ENCODE results near the gene S1PR4.
A peak's percentile ranks its signal among the peaks of the same experiment; 100 is the strongest.

The S1PR4 gene

DNA sequence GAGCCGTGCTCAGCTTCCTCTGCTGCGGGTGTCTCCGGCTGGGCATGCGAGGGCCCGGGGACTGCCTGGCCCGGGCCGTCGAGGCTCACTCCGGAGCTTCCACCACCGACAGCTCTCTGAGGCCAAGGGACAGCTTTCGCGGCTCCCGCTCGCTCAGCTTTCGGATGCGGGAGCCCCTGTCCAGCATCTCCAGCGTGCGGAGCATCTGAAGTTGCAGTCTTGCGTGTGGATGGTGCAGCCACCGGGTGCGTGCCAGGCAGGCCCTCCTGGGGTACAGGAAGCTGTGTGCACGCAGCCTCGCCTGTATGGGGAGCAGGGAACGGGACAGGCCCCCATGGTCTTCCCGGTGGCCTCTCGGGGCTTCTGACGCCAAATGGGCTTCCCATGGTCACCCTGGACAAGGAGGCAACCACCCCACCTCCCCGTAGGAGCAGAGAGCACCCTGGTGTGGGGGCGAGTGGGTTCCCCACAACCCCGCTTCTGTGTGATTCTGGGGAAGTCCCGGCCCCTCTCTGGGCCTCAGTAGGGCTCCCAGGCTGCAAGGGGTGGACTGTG lies 1.2 kb downstream of the S1PR4 start:
- TF ChIP-seq, protein P1, sequence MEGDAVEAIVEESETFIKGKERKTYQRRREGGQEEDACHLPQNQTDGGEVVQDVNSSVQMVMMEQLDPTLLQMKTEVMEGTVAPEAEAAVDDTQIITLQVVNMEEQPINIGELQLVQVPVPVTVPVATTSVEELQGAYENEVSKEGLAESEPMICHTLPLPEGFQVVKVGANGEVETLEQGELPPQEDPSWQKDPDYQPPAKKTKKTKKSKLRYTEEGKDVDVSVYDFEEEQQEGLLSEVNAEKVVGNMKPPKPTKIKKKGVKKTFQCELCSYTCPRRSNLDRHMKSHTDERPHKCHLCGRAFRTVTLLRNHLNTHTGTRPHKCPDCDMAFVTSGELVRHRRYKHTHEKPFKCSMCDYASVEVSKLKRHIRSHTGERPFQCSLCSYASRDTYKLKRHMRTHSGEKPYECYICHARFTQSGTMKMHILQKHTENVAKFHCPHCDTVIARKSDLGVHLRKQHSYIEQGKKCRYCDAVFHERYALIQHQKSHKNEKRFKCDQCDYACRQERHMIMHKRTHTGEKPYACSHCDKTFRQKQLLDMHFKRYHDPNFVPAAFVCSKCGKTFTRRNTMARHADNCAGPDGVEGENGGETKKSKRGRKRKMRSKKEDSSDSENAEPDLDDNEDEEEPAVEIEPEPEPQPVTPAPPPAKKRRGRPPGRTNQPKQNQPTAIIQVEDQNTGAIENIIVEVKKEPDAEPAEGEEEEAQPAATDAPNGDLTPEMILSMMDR (IDR thresholded peaks at IDR 0.05; ENCODE audit: low read depth, low read length, missing control alignments), result no peak
- in situ Hi-C loops (cut with HindIII; ENCODE audit: low sequenced_read_pairs), result no loop called here
- no peak for DNase-seq (ENCODE audit: low read depth)
- no peak overlapping the region for H3K4me3 ChIP-seq (ENCODE audit: low read depth, low read length)

GRCh38 chr19:3183721-3184641 lies 5.4 kb downstream of the S1PR4 start:
- no peak overlapping the region for H3K4me3 ChIP-seq (ENCODE audit: low read depth, low read length)
- TF ChIP-seq, protein P1 (IDR thresholded peaks at IDR 0.05; ENCODE audit: low read depth, low read length, missing control alignments), result no peak
- in situ Hi-C loops (cut with HindIII; ENCODE audit: low sequenced_read_pairs), result no loop called here
- DNase-seq (ENCODE audit: low read depth), result no peak

GRCh38 chr19:3184847-3185460 lies 6.4 kb downstream of the S1PR4 start:
- TF ChIP-seq, protein P1 (IDR thresholded peaks at IDR 0.05; ENCODE audit: low read depth, low read length, missing control alignments), result no peak
- DNase-seq (ENCODE audit: low read depth), result peak; percentile 46
- in situ Hi-C loops (cut with HindIII; ENCODE audit: low sequenced_read_pairs), result no loop called here
- peak overlapping the region; percentile 84 for H3K4me3 ChIP-seq (ENCODE audit: low read depth, low read length)

- TF ChIP-seq, protein P1 (IDR thresholded peaks at IDR 0.05; ENCODE audit: low read depth, low read length, missing control alignments), result no peak
- H3K4me3 ChIP-seq (ENCODE audit: low read depth, low read length), result peak within 1 kb of the TSS; percentile 84
- peak; percentile 86 for DNase-seq (ENCODE audit: low read depth)
- in situ Hi-C loops (cut with HindIII; ENCODE audit: low sequenced_read_pairs), result no loop called here
Measured at GRCh38 chr19:3185461-3186159, 7.0 kb downstream of the S1PR4 start, which contains the start of gene NCLN. NCLN (plus strand) TSS chr19:3185930; CDS start chr19:3186031, 101 bp downstream.

- TF ChIP-seq, protein P1 (IDR thresholded peaks at IDR 0.05; ENCODE audit: low read depth, low read length, missing control alignments), result no peak
- in situ Hi-C loops (cut with HindIII; ENCODE audit: low sequenced_read_pairs), result no loop called here
- DNase-seq (ENCODE audit: low read depth), result no peak
- H3K4me3 ChIP-seq (ENCODE audit: low read depth, low read length), result peak overlapping the region; percentile 84
Measured at GRCh38 chr19:3186160-3186688, 7.7 kb downstream of the S1PR4 start.

Measured in astrocyte of the cerebellum (primary cell).